ENCODE data around the gene KCTD8.
"Not testable (repeated sequence)": the region's sequence is repeated elsewhere in the genome, so short reads cannot be mapped to it uniquely, and the experiment has no call there.

The KCTD8 gene

GRCh38 chr4:44181491-44182349 is 266.9 kb downstream of the KCTD8 start:
- not testable (repeated sequence) for H3K27ac ChIP-seq

GRCh38 chr4:44167766-44168165 is 280.8 kb downstream of the KCTD8 start:
- not testable (repeated sequence) for DNase-seq (ENCODE audit: low read depth, low spot score); H3K27ac ChIP-seq

More at GRCh38 chr4:44181491-44182349, 266.9 kb downstream of the KCTD8 start:
- not testable (repeated sequence) for DNase-seq (ENCODE audit: low read depth, low spot score)

DNA sequence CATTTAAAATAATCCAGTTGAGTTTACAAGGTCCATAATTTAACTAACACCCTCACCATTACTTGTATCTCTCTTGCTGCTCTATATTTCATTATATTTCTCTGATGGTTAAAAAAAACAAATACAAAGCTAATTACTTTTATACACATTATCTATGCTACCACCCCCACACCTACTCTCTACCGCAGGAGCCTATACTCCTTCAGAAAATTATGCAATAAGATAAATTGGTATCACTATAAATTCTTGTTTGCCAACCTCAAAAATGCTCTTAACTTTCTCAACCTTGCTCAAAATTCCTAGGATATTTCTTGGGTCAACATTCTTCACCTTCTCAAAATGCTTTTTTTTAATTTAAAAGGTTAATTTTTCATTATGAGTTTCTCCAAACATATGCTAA is 282.7 kb downstream of the KCTD8 start:
- no peak for DNase-seq (ENCODE audit: low read depth, low spot score)
- H3K27ac ChIP-seq, result no peak overlapping the region

GRCh38 chr4:44162538-44163270 is 285.9 kb downstream of the KCTD8 start:
- no peak overlapping the region for H3K27ac ChIP-seq
- DNase-seq (ENCODE audit: low read depth, low spot score), result no peak

DNA sequence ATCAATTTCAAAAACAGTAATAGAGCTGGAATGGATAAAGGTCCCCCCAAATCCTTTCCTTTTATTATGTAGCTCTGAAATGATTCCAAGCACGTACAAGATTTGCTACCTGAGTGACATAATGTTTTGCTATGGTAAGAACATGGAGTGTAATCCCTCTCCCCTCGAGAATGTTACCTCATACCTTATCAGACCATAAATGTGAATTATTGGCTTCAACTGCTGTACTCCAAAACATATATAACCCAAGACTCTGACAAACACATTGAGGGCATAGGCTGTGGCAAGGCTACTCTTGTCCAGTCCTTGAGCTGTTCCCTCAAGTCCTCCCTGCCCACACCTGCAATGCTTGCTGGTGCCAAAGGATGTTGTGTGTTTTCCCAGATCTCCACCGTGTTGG is 286.9 kb downstream of the KCTD8 start:
- peak overlapping the region; percentile 62 for H3K27ac ChIP-seq
- DNase-seq (ENCODE audit: low read depth, low spot score), result no peak

DNA sequence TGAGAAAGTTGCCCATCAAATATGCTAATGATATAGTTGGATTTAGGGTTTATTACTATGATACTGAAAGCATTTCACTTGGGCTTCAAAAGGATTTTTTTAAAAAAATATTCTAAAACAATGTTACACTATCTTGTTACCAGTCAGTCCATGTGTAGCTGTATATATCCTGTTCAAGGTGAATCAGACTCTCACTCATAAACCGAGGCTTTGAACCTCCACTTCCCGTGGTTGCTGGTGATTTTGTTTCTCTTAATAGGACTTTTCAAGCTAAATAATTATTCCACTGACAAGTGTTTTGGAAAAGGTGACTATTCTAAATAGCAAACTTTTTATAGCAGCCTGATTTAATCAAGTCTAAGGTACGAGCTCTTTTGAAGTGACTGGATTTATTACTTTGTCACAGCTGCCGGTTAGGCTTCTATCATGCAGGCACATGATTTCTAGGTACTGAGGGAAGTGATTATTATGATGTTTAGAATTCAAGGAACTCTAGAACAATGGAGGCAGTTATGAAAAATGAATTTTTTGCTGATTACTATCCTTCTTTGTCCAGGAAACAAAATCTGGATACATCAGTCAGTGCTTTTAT is 287.7 kb downstream of the KCTD8 start:
- no peak for DNase-seq (ENCODE audit: low read depth, low spot score)
- H3K27ac ChIP-seq, result peak overlapping the region; percentile 62

DNA sequence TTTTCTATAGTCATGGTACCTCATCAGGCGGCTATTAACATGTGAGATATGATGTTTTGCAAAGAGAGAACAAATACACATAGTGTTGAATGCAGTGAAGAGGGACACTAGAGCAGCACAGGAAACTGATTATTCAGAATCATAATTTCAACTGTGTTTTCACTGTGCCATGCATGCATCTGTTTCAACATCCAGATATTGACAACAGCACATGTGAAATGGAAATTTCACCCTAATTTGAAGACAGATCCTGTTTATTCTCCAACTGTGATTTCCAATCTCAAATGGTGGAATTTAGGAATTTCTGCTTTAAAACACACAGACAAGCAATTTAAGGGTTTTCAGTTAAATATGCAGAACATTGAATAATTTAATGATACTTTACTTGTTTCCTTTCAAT is 288.6 kb downstream of the KCTD8 start:
- peak overlapping the region; percentile 62 for H3K27ac ChIP-seq
- DNase-seq (ENCODE audit: low read depth, low spot score), result no peak

- DNase-seq (ENCODE audit: low read depth, low spot score), result no peak
- H3K27ac ChIP-seq, result no peak overlapping the region
These were observed 290.9 kb downstream of the KCTD8 start for GRCh38 chr4:44157611-44158277.

DNA sequence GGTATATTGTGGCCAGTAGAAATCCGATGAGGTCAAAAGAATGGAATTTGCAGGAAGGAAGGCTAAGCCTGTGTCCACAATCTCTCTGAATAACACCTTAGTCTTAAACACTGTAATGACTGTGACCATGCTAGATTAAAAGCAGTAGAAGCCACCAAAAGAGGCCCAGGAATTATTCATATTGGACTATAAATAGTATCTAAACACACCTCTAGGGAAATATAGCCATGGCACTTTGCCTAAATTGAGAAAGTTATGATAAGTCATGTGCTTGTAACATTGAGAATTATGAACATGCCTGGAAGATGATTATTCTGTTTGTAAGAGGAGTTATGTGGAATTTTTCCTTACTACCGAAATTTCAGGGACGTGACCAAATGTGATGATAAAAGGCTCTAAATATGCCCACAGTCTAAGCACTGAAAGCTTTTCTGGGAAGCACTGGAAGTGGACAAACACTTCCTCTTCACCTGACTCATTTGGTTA is 298.5 kb downstream of the KCTD8 start:
- H3K27ac ChIP-seq, result peak overlapping the region; percentile 72
- DNase-seq (ENCODE audit: low read depth, low spot score), result no peak

DNA sequence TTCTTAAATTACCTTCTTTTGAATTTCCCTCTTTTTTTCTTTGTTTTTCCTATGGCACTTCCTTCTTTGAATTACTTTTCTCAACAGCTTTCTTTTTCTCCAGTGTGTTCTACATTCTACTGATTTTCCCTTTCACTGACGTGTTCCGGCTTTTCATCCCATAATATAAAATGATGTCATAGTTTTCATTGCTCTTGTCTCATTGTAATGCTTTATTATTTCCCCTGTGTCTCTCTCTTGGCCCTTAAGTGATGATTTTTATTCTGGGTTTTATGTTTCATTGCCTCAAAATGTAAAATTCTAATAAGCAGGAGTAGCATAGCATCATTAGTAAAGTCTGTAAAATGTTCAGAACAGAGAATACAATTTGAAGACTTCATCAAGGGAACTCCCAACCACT is 299.3 kb downstream of the KCTD8 start:
- H3K27ac ChIP-seq, result peak overlapping the region; percentile 72
- no peak for DNase-seq (ENCODE audit: low read depth, low spot score)

GRCh38 chr4:44147571-44148075 is 301.0 kb downstream of the KCTD8 start:
- H3K27ac ChIP-seq, result peak overlapping the region; percentile 82
- DNase-seq (ENCODE audit: low read depth, low spot score), result no peak

GRCh38 chr4:44146516-44146915 is 302.1 kb downstream of the KCTD8 start:
- no peak for DNase-seq (ENCODE audit: low read depth, low spot score)
- peak overlapping the region; percentile 82 for H3K27ac ChIP-seq

DNA sequence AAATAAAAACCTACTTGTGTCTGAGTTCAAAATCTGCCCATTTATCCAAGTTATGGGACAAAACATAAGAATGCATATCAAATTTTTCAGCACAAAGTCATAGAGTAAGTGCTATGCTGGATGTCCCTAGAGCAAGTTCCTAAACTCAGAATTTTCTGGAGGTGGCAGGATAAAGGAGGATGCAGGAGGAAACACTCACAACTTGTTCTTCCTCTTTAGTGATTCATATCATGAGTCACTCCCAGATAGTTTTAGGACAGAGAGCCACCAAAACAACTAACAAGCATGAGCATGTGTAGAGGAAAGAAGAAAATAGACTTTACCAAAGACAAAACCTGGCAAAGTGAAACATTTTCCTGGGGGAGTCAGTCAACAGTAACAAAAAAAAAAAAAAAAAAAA is 302.7 kb downstream of the KCTD8 start:
- H3K27ac ChIP-seq, result peak overlapping the region; percentile 82
- DNase-seq (ENCODE audit: low read depth, low spot score), result peak; percentile 54

GRCh38 chr4:44132526-44132925 is 316.1 kb downstream of the KCTD8 start:
- no peak for DNase-seq (ENCODE audit: low read depth, low spot score)

More at GRCh38 chr4:44132526-44132925, 316.1 kb downstream of the KCTD8 start:
- H3K27ac ChIP-seq, result no peak overlapping the region

All from epithelial cell of prostate (primary cell).